Midbrain (tissue), 1 donor: ENCODE data around the gene MAN1C1.

Experiments used
- DNase-seq: peaks from one replicate; lab custom pipeline; 2025; lab: John Stamatoyannopoulos, UW

MAN1C1 gene

GRCh38 chr1:25616095-25616986 lies at the start of gene MAN1C1:
Gene MAN1C1, plus strand, starts transcription at chr1:25616791. Its CDS starts 1,007 bp downstream, at chr1:25617798.
- peak; percentile 96 for DNase-seq

GRCh38 chr1:25567710-25568089 lies 48.9 kb upstream of the MAN1C1 start:
- DNase-seq, result no peak

DNA sequence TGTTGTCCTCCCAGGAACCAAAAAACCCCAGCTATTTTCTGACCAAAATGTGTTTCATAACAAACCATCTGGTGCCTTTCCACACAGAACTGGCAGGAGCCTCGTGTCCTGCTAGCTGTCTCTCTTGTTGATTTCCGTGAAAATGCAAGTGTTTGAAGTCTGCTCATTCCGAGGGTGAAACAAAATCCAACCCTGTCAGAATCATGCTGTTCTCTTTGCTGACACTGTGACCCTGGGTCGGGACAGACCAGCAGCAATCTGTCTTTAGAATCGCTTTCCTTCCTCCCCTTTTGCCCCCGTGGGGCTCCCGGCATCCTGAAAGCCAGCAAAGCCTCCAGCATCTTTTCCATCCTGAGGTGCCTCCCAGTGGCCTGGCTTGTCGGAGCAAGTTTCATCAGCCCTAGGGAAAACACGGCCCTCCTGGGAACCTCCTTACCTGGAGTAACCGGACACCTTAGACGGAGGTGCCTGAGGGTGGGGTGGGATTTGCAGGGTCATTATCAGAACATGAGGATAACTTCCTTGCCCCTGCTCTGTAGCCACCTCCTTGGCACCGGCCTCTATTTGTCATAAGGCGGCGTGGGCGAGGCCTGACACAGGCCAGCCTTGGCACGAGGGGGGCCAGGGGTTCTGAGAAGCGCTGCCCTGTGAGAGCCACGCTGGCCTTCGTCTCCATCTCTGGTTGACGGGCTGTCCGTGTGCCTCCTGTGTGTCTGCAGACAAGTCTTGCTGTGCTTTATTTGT lies 48.3 kb upstream of the MAN1C1 start:
- peak; percentile 67 for DNase-seq

DNA sequence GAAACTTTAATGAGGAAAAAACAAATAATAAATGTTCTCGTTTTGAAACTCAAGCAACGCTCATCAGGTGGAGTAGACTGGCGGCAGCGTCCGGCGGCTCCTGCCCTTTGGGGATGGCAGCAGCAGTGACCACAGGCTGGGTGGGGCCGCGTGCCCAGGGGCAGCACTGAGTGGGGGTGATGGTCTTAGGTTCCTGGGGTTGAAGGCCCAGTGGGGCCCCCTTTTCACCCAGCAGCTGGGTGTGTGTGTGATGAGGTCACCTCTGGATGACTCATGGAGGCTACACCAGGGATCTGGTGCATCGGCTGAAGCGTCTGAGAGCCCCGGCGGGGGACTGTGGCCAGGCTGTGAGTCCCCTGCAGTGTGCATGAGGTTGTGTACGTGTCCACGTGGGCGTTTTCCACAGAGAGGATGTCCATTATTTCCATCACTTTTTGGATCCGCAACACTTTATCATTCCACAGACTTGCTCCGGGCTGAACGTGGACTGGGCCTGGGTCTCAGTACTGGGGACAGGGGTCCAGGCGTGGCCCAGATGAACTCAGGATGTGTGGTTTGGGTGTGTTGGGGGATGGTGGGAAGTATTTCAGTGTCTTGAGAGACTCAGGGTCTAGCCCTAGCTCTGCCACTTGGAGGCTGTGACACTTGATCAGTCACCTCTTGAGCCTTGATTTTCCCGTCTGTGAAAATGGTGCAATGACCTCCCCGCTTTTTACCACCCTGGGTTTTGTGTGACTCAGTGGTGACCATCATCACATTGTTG lies 47.6 kb upstream of the MAN1C1 start:
- DNase-seq, result no peak

GRCh38 chr1:25569597-25570396 lies 46.8 kb upstream of the MAN1C1 start:
- DNase-seq, result peak; percentile 24

- no peak for DNase-seq
Observed at GRCh38 chr1:25570798-25571521, 45.6 kb upstream of the MAN1C1 start.

DNA sequence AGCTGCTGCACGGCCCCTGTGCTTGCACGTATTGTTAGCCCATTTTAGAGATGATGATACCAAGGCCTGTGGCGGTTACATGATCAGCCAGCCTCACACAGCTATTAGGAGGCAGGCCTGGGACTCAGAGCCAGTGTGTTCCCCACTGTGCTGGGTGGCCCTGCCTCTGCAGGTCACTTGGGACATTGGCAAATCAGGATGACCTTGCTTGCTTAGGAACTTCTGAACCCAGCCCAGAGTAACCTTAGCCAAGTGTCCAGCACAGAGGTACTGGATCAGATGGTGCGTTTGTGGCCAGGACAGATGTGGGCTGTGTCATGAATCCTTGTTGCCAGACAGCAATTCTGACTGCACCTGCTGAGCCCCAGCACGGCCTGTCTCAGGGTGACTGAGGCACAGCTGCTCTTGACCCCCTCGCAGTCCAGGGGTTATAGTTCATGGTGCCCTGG lies 45.0 kb upstream of the MAN1C1 start:
- no peak for DNase-seq

GRCh38 chr1:25572107-25572506 lies 44.5 kb upstream of the MAN1C1 start:
- no peak for DNase-seq

DNA sequence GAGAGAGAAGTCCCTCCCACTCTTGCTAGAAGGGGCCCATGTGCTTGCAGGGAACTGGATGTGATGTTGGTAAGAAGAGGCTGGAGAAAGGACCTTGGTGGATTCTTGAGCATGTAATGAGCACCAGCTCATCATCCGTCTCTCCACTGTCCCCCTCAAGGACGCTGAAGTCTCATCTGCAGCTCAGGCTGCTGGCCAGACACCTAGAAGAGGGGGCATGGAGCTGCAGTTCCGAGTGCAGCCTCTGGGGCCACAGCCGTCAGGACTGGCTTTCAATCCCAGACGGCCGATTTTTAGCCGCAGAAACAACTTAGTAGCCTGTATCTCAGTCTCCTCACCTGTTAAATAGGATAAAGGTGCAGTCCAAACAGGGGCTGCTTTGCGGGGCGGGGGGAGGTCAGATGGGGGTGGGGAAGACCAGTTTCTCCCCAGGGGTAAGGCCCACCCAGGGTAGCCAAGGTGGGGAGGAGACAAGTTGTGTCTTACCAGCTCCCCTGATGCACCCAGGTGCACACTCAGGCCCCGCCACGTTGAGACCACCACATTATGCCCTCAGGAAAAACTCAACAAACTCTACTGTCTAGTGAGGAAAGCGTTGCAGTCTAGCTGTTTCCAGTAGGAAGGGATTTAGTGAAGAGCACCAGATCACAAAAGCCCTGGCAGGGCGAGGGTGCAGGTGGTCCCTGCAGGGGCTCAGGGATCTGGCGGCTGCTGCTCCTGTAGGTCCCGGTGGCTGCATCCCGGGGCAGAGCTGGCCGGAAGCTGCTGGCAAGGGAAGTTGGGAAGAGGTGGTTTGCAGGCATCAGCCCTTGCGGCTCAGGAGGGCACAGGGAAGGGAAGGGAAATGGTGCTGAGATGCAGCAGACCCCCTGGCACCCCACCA lies 43.6 kb upstream of the MAN1C1 start:
- peak; percentile 37 for DNase-seq

- DNase-seq, result no peak
Observed at GRCh38 chr1:25573591-25573930, 43.0 kb upstream of the MAN1C1 start.

GRCh38 chr1:25573961-25574360 lies 42.6 kb upstream of the MAN1C1 start:
- DNase-seq, result no peak

GRCh38 chr1:25575191-25575590 lies 41.4 kb upstream of the MAN1C1 start:
- no peak for DNase-seq

GRCh38 chr1:25576459-25577133 lies 40.0 kb upstream of the MAN1C1 start:
- DNase-seq, result no peak

DNA sequence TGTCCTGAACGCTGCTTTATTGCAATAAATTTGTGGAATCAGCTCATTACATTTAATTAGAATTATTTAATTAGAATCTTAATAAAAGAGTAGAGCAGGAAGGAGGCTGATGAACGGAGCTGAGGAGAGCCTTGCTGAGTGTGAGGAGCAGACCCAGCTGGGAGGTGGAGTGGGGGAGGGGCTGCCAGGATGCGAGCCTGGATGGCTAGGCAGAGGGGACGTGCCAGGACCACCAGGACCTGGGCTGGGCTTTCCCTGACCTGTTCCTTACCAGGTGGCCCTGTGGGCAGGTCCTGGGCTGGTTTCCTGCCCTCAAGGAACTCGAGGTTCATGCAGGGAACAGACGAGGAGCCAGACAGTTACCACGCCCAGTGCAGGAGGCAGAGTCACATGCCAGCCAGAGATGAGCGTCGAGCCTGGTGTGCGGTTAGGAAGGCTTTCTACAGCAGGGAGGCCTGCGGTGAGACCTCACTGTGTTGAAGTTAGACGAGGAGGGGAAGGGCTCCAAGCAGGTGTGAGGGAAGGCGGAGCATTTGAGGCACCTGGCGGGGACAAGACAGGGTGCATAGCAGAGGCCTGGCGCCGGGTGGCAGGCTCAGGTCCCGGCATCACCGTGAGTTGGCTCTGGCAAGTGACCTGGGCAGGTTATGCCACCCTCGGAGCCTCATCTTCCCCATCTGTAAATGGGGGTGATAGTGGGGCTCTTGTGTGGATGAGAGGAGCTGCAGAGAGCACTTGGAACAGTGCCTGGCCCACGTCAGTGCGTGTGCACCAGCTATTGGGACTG lies 39.3 kb upstream of the MAN1C1 start:
- no peak for DNase-seq

GRCh38 chr1:25579292-25580252 lies 37.0 kb upstream of the MAN1C1 start:
- no peak for DNase-seq

GRCh38 chr1:25580927-25581326 lies 35.7 kb upstream of the MAN1C1 start:
- no peak for DNase-seq

GRCh38 chr1:25581764-25582163 lies 34.8 kb upstream of the MAN1C1 start:
- DNase-seq, result no peak
